A673 (cell line): Measurements from ENCODE around the gene RILPL2. TPM values are rescaled to one million over a fixed set of nuclear protein-coding genes. Genes with fewer than 3 reads are reported as not detected.

ENCODE experiments used
- BruUV-seq: library from RNA; stranded (reverse); fragments of 400-500 nt; replicated peaks from 2 replicates; lab custom pipeline; 2021; lab: Mats Ljungman, UMichigan
- CTCF ChIA-PET: fragments of 300-600 bp; sonication (Branson Sonifier 250); formaldehyde crosslinking; loops from one replicate; lab custom pipeline; 2022; ENCODE audit warnings: antibody characterized with exemption; lab: Charles Lee
- POLR2A ChIA-PET: fragments of 300-600 bp; sonication (Branson Sonifier 250); formaldehyde crosslinking; loops from one replicate; lab custom pipeline; 2022; ENCODE audit warnings: antibody characterized with exemption; ENCODE audit not compliant: low non-redundant PET; lab: Charles Lee
- DNase-seq: peaks from one replicate; pipeline ENCODE4 v3.0.0-alpha.2; 2015; ENCODE audit warnings: low spot score
- H3K27ac ChIP-seq: fragments of 200-600 bp; sonication (generic); 2 replicates; pipeline ENCODE4 v1.5.1; 2016; ENCODE audit warnings: mixed run types, low read depth, mild to moderate bottlenecking, mixed read lengths, antibody characterized with exemption, low read length; ENCODE audit not compliant: poor library complexity, severe bottlenecking
- H3K27me3 ChIP-seq: fragments of 200-600 bp; sonication (generic); replicated peaks from 2 replicates; pipeline ENCODE4 v1.6.1; 2017; ENCODE audit warnings: mixed run types, low read depth, mild to moderate bottlenecking, mixed read lengths, antibody characterized with exemption, low read length; ENCODE audit not compliant: insufficient read depth, poor library complexity
- H3K36me3 ChIP-seq: fragments of 200-600 bp; sonication (generic); 2 replicates; pipeline ENCODE4 v1.6.1; 2016; ENCODE audit warnings: mixed run types, mild to moderate bottlenecking, mixed read lengths, antibody characterized with exemption, low read length; ENCODE audit not compliant: insufficient read depth, poor library complexity, severe bottlenecking
- H3K4me1 ChIP-seq: fragments of 200-600 bp; sonication (generic); 2 replicates; pipeline ENCODE4 v1.6.1; 2017; ENCODE audit warnings: mixed run types, mild to moderate bottlenecking, mixed read lengths, antibody characterized with exemption, low read length; ENCODE audit not compliant: insufficient read depth, poor library complexity, severe bottlenecking
- H3K4me3 ChIP-seq: fragments of 200-600 bp; sonication (generic); 2 replicates; pipeline ENCODE4 v1.5.1; 2016; ENCODE audit warnings: low read depth, mixed run types, mild to moderate bottlenecking, mixed read lengths, low read length; ENCODE audit not compliant: poor library complexity, severe bottlenecking
- H3K9me3 ChIP-seq: fragments of 200-600 bp; sonication (generic); 2 replicates; pipeline ENCODE4 v1.6.1; 2016; ENCODE audit warnings: mixed run types, low read depth, mild to moderate bottlenecking, mixed read lengths, antibody characterized with exemption, low read length; ENCODE audit not compliant: poor library complexity, severe bottlenecking
- CTCF ChIP-seq: fragments of 300-800, 200-600 bp; sonication (generic); conservative IDR thresholded peaks from 2 replicates; pipeline ENCODE4 v1.5.1; 2017; ENCODE audit warnings: low read depth, mild to moderate bottlenecking, antibody characterized with exemption, low read length, moderate library complexity, mixed read lengths
- EZH2 ChIP-seq: fragments of 200-600 bp; sonication (generic); IDR thresholded peaks from 2 replicates; pipeline ENCODE4 v1.6.1; 2017; ENCODE audit warnings: borderline replicate concordance, low read depth, mild to moderate bottlenecking, mixed read lengths, antibody characterized with exemption, low read length; ENCODE audit not compliant: poor library complexity, severe bottlenecking
- intact Hi-C: fragments of 100-400 bp; cut with micrococcal nuclease; formaldehyde crosslinking; loops from one replicate; pipeline ENCODE4 v1.10.0; 2022; ENCODE audit not compliant: unreplicated experiment
- total RNA-seq: library from RNA; stranded (reverse); gene quantifications from 2 replicates; pipeline ENCODE4 v1.2.3, GENCODE V29; 2021

RILPL2 gene
- total RNA-seq, 1 experiment from 2014 or later: 1.7 TPM

- CTCF ChIA-PET: no interaction called here
- DNase-seq: no peak
- no TSS peak for BruUV-seq
Observed at GRCh38 chr12:123478762-123479161, 42.3 kb upstream of the RILPL2 start.

DNA sequence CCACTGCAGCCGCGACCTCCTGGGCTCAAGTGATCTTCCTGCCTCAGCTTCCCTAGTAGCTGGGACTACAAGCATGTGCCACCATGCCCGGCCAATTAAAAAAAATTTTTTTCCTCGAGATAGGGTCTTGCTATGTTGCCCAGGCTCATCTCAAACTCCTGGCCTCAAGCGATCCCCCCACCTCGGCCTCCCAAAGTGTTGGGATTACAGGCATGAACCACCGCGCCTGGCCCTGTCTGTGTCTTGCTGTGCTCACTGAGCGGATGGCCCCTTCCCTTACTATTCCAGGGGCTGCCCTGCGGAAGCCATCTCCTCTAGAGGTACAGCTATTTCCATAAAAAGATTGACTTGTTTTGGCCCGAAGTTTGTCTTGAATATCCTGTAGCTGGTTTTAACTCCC is 41.6 kb upstream of the RILPL2 start:
- ChIA-PET CTCF (no interaction called here), POLR2A (interaction anchor here (0.6 kb wide), 1 partner anchor 12 kb away, joined by 4 read pairs; no protein-coding TSS in a partner anchor)
- H3K4me3 ChIP-seq: no peak overlapping the region
- no peak overlapping the region for H3K27ac ChIP-seq
- H3K4me1 ChIP-seq: no peaks in the 10 kb centered on the region
- H3K27me3 ChIP-seq: no peaks in the 10 kb centered on the region
- no peaks in the 10 kb centered on the region for H3K9me3 ChIP-seq
- DNase-seq: no peak
- intact Hi-C loops: no loop called here
- no TSS peak for BruUV-seq
- TF ChIP-seq CTCF (no peak), EZH2 (no peak)
- H3K36me3 ChIP-seq: peaks cover 3% of the 10 kb centered on the region

More at GRCh38 chr12:123478762-123479161, 42.3 kb upstream of the RILPL2 start:
- H3K27me3 ChIP-seq: no peaks in the 10 kb centered on the region
- H3K9me3 ChIP-seq: no peaks in the 10 kb centered on the region
- intact Hi-C loops: no loop called here
- TF ChIP-seq CTCF: no peak
- no peak for TF ChIP-seq EZH2
- POLR2A ChIA-PET: no interaction called here
- H3K4me3 ChIP-seq: no peak overlapping the region
- H3K27ac ChIP-seq: no peak overlapping the region
- no peaks in the 10 kb centered on the region for H3K4me1 ChIP-seq
- H3K36me3 ChIP-seq: peaks cover 3% of the 10 kb centered on the region

GRCh38 chr12:123475246-123475703 is 38.8 kb upstream of the RILPL2 start:
- intact Hi-C loops: no loop called here
- no peaks in the 10 kb centered on the region for H3K9me3 ChIP-seq
- H3K36me3 ChIP-seq: peaks cover 13% of the 10 kb centered on the region
- no peak overlapping the region for H3K4me3 ChIP-seq
- ChIA-PET POLR2A (no interaction called here), CTCF (no interaction called here)
- no peaks in the 10 kb centered on the region for H3K4me1 ChIP-seq
- no peaks in the 10 kb centered on the region for H3K27me3 ChIP-seq
- H3K27ac ChIP-seq: no peak overlapping the region
- no peak for TF ChIP-seq CTCF
- no peak for TF ChIP-seq EZH2
- no TSS peak for BruUV-seq
- no peak for DNase-seq
